Fibroblast of lung (primary cell): ENCODE results near the gene AADACL2. TPM values are rescaled to one million over a fixed set of nuclear protein-coding genes. Genes with fewer than 3 reads are reported as not detected.

ENCODE experiments used
- DNase-seq, 2 donors: peaks; one replicate each; pipeline versions ENCODE4 v3.0.0 to v3.0.0-alpha.2; 2010; ENCODE audit warnings: low read depth in 2 of 2
- H2AFZ ChIP-seq: 2 replicates; pipeline ENCODE4 v1.5.1; 2012; ENCODE audit warnings: low read length, control low read depth, inconsistent platforms
- H3K27ac ChIP-seq: 2 replicates; pipeline ENCODE4 v1.5.1; 2011; ENCODE audit warnings: low read length, control low read depth; ENCODE audit not compliant: insufficient read depth
- H3K27me3 ChIP-seq: 2 replicates; pipeline ENCODE4 v1.5.1; 2011; ENCODE audit warnings: mild to moderate bottlenecking, low read length; ENCODE audit not compliant: control insufficient read depth, insufficient read depth
- H3K36me3 ChIP-seq: 2 replicates; pipeline ENCODE4 v1.5.1; 2011; ENCODE audit warnings: low read length; ENCODE audit not compliant: control insufficient read depth, insufficient read depth
- H3K4me1 ChIP-seq: 2 replicates; pipeline ENCODE4 v1.5.1; 2011; ENCODE audit warnings: low read length; ENCODE audit not compliant: control insufficient read depth, insufficient read depth; ENCODE audit errors: extremely low read depth
- H3K4me2 ChIP-seq: 2 replicates; pipeline ENCODE4 v1.5.1; 2011; ENCODE audit warnings: low read length, control low read depth; ENCODE audit not compliant: insufficient read depth; ENCODE audit errors: extremely low read depth
- H3K4me3 ChIP-seq, 4 experiments: fragments of 200-600 bp in 1 of 4; sonication (generic) in 1 of 4; replicated peaks in 1 of 4; 2 replicates each; pipeline ENCODE4 v1.5.1; 2011 to 2016; ENCODE audit warnings: low read length in 4 of 4, low read depth in 3 of 4, mild to moderate bottlenecking in 3 of 4, control low read depth in 2 of 4, inconsistent platforms in 1 of 4, mixed read lengths in 1 of 4; ENCODE audit not compliant: insufficient read depth in 1 of 4; ENCODE audit errors: control extremely low read depth in 1 of 4
- H3K79me2 ChIP-seq: 2 replicates; pipeline ENCODE4 v1.5.1; 2012; ENCODE audit warnings: mild to moderate bottlenecking, low read length, inconsistent platforms; ENCODE audit not compliant: control insufficient read depth, insufficient read depth
- H3K9ac ChIP-seq: 2 replicates; pipeline ENCODE4 v1.5.1; 2011; ENCODE audit warnings: mild to moderate bottlenecking, low read length, control low read depth; ENCODE audit not compliant: insufficient read depth
- H3K9me3 ChIP-seq: 2 replicates; pipeline ENCODE4 v1.5.1; 2012; ENCODE audit warnings: low read depth, low read length; ENCODE audit not compliant: control insufficient read depth, insufficient read depth
- H4K20me1 ChIP-seq: 2 replicates; pipeline ENCODE4 v1.5.1; 2011; ENCODE audit warnings: low read length; ENCODE audit not compliant: control insufficient read depth, insufficient read depth; ENCODE audit errors: extremely low read depth
- EZH2 ChIP-seq: IDR thresholded peaks from 2 replicates; pipeline ENCODE4 v1.5.1; 2012; ENCODE audit warnings: low read length, control low read depth, mild to moderate bottlenecking; ENCODE audit errors: missing control alignments
- polyA plus RNA-seq, 2 donors: library from polyadenylated mRNA; depleted of rRNA in 1 of 2; stranded (reverse) in 1 of 2; unstranded in 1 of 2; fragments of >200 nt; gene quantifications; 2 replicates each; pipeline ENCODE4 v1.2.1, GENCODE V29; 2011 to 2012; ENCODE audit warnings: missing spikeins in 1 of 2
- total RNA-seq: library from RNA; depleted of rRNA; stranded (reverse); fragments of >200 nt; gene quantifications from 2 replicates; pipeline ENCODE4 v1.2.1, GENCODE V29; 2014
- TF ChIP-seq, protein P1 (sequence below), 2 donors: IDR thresholded peaks in 1 of 2; conservative IDR thresholded peaks in 1 of 2; 1 replicate in 1 of 2; 2 replicates in 1 of 2; pipeline ENCODE4 v1.5.1; 2011 to 2012; ENCODE audit warnings: low read length in 2 of 2, control low read depth in 1 of 2, inconsistent platforms in 1 of 2, low read depth in 1 of 2, mild to moderate bottlenecking in 1 of 2

Gene AADACL2
- total and polyA plus RNA-seq, 2 donors (not counting 1 experiment from before 2014, with no cell fraction given) = not detected

GRCh38 chr3:151772825-151773480, 39.2 kb downstream of the AADACL2 start:
- Histone ChIP-seq H4K20me1 (no peaks in the 10 kb centered on the region), H3K4me1 (peaks cover 4% of the 10 kb centered on the region), H3K4me3 (no peak overlapping the region), H3K4me2 (no peak overlapping the region), H3K9ac (no peak overlapping the region), H3K27ac (no peak overlapping the region), H3K36me3 (no peaks in the 10 kb centered on the region), H3K27me3 (no peaks in the 10 kb centered on the region), H3K9me3 (no peaks in the 10 kb centered on the region), H2AFZ (no peak overlapping the region), H3K79me2 (no peaks in the 10 kb centered on the region)
- TF ChIP-seq, protein P1, sequence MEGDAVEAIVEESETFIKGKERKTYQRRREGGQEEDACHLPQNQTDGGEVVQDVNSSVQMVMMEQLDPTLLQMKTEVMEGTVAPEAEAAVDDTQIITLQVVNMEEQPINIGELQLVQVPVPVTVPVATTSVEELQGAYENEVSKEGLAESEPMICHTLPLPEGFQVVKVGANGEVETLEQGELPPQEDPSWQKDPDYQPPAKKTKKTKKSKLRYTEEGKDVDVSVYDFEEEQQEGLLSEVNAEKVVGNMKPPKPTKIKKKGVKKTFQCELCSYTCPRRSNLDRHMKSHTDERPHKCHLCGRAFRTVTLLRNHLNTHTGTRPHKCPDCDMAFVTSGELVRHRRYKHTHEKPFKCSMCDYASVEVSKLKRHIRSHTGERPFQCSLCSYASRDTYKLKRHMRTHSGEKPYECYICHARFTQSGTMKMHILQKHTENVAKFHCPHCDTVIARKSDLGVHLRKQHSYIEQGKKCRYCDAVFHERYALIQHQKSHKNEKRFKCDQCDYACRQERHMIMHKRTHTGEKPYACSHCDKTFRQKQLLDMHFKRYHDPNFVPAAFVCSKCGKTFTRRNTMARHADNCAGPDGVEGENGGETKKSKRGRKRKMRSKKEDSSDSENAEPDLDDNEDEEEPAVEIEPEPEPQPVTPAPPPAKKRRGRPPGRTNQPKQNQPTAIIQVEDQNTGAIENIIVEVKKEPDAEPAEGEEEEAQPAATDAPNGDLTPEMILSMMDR (conservative IDR thresholded peaks at IDR 0.05 in 1 of 2, IDR thresholded peaks at IDR 0.05 in 1 of 2; ENCODE audit: low read depth in 1 of 2, low read length in 2 of 2) = no peak
- no peak for TF ChIP-seq EZH2
- DNase-seq = no peak

DNA sequence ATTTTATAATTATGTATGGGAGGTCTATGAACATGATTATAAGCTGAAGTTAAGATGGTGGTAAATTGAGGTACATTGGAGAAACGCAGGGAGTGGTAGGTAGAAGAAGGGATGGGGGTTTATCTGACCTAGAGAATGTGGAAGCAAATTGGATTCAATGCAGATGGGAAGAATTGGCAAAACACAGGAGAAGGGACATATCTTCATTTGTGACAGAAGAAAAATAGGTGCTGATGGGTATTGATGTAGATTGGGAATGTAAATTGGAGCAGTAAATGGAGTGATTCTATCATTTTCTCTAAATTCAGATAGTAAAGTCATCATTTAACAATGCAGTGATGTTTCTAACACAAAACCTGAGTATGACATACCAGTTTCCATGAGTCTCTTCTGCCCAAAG, 40.5 kb downstream of the AADACL2 start:
- TF ChIP-seq, protein P1 (conservative IDR thresholded peaks at IDR 0.05 in 1 of 2, IDR thresholded peaks at IDR 0.05 in 1 of 2; ENCODE audit: low read depth in 1 of 2, low read length in 2 of 2) = no peak
- TF ChIP-seq EZH2 = no peak
- H3K9me3 ChIP-seq = no peaks in the 10 kb centered on the region
- H3K36me3 ChIP-seq = no peaks in the 10 kb centered on the region
- H3K4me1 ChIP-seq = peaks cover 4% of the 10 kb centered on the region
- no peak for DNase-seq
- H3K9ac ChIP-seq = no peak overlapping the region
- no peak overlapping the region for H3K4me3 ChIP-seq
- H4K20me1 ChIP-seq = no peaks in the 10 kb centered on the region
- no peak overlapping the region for H2AFZ ChIP-seq
- H3K4me2 ChIP-seq = no peak overlapping the region
- no peaks in the 10 kb centered on the region for H3K79me2 ChIP-seq
- no peak overlapping the region for H3K27ac ChIP-seq
- H3K27me3 ChIP-seq = no peaks in the 10 kb centered on the region

DNA sequence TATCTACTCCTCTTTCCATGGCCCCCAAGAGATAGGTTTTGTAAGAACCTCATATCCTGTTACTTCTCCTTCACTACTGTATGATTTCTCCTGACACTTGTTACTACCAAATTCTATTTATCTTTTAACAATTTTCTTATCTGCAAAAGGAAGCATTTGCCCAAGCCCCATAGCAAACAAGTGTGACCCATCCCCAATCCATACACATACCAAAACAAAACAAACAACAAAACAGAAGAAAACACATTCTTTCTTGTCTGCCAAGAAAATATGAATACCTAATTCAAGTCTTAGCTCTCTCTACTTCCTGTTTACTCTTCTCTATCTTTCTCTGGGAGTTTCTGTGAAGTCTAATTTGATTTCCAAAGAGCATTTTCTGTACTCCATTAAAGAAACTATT, 41.2 kb downstream of the AADACL2 start:
- peaks cover 4% of the 10 kb centered on the region for H3K4me1 ChIP-seq
- no peak overlapping the region for H3K27ac ChIP-seq
- H3K4me2 ChIP-seq = no peak overlapping the region
- no peaks in the 10 kb centered on the region for H3K79me2 ChIP-seq
- no peak overlapping the region for H2AFZ ChIP-seq
- TF ChIP-seq, protein P1 (conservative IDR thresholded peaks at IDR 0.05 in 1 of 2, IDR thresholded peaks at IDR 0.05 in 1 of 2; ENCODE audit: low read depth in 1 of 2, low read length in 2 of 2) = no peak
- no peak for TF ChIP-seq EZH2
- no peaks in the 10 kb centered on the region for H4K20me1 ChIP-seq
- no peak for DNase-seq
- H3K9me3 ChIP-seq = no peaks in the 10 kb centered on the region
- H3K36me3 ChIP-seq = no peaks in the 10 kb centered on the region
- H3K9ac ChIP-seq = no peak overlapping the region
- no peaks in the 10 kb centered on the region for H3K27me3 ChIP-seq
- no peak overlapping the region for H3K4me3 ChIP-seq
